ENCODE measurements around the gene ZSCAN10. TPM values are rescaled to one million over a fixed set of nuclear protein-coding genes. Genes with fewer than 3 reads are reported as not detected.
A peak's percentile ranks its signal among the peaks of the same experiment; 100 is the strongest.

Gene ZSCAN10
- total RNA-seq, 1 experiment from 2014 or later = 207 TPM

DNA sequence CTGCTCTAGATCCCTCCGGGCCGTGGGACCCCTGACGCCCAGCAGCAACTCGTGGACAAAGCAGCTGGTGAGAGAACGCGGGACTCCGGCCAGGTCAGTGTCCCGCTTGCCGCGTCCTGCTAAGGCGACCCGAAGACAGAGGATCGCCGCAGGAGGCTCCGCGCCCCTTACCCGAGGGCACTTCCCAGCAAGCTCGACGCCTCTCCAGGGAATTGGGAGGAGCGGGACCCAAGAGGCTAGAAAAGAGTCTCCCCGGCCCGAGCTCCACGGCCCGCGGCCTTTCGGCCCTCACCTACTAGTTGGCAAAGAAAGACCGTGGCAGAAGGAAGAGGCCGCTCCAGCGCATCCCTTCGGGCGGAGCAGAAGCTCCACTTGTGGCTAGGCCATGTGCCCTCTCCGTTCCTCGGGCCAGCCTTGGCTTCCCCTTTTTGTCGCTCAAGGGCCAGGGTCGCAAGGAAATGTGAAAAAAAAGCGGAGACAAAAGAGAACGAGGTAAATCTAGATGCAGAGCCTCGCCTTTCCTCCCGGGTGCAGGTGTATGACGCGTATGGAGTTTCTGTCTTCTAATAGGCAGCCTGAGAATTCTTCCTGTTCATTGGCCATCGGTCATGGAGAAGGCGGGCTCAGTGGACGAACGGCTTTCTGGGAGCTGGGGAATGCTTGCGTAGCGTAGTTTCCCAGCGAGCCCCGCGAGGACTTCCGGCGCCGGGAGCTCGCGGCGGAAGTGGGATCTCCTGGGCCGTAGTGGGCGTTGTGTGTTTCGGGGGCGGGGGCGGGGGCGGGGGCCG lies 35.4 kb upstream of the ZSCAN10 start, which contains the start of gene ZNF213:
Gene ZNF213, plus strand, starts transcription at position 692 of the 788 bp plus-strand sequence. CDS start 2,252 bp downstream, outside the sequence.
- peak within 1 kb of the TSS; percentile 100 for H3K9ac ChIP-seq (ENCODE audit: extremely low read depth, insufficient read length, low read length)
- no peaks in the 10 kb centered on the region for H3K9me3 Mint-ChIP-seq
- H3K27ac Mint-ChIP-seq = peak within 1 kb of the TSS; percentile 99 to 100 (median 99)
- no peak within 1 kb of the TSS for H3K56ac ChIP-seq (ENCODE audit: insufficient read length, low read depth, low read length)
- H3K23ac ChIP-seq (ENCODE audit: insufficient read length, low read depth, low read length) = no peak within 1 kb of the TSS
- peak; percentile 98 for DNase-seq
- peak within 1 kb of the TSS; percentile 99 for H3K14ac ChIP-seq (ENCODE audit: insufficient read depth, low read length)
- no peak for TF ChIP-seq CTCF (conservative IDR thresholded peaks at IDR 0.05)
- H3K27me3 ChIP-seq (ENCODE audit: insufficient read depth, low read length) = no peaks in the 10 kb centered on the region
- H2AK5ac ChIP-seq (ENCODE audit: insufficient read length, low read length) = no peak within 1 kb of the TSS
- no peak within 1 kb of the TSS for H3T11ph ChIP-seq (ENCODE audit: low read length)
- H2BK12ac ChIP-seq (ENCODE audit: insufficient read length, low read depth, low read length) = no peak within 1 kb of the TSS
- H3K27ac ChIP-seq (ENCODE audit: insufficient read length, low read depth, low read length) = peak within 1 kb of the TSS; percentile 29
- no peaks in the 10 kb centered on the region; the same call in 1 of the 2 replicates for H3K4me1 ChIP-seq (ENCODE audit: insufficient read depth, low read length)
- no peak within 1 kb of the TSS for H2BK15ac ChIP-seq (ENCODE audit: low read depth, low read length)
- peak within 1 kb of the TSS; percentile 97 to 99 for H3K4me3 Mint-ChIP-seq
- H3K36me3 Mint-ChIP-seq (ENCODE audit: insufficient read depth in 1 of 3, low read depth in 3 of 3) = peaks cover 4 to 17% (median 9%) of the 10 kb centered on the region in 3 experiments; a peak in 6 of 7 replicates
- H2BK20ac ChIP-seq (ENCODE audit: low read depth, low read length, poor library complexity, severe bottlenecking) = no peak within 1 kb of the TSS
- peaks cover 10% of the 10 kb centered on the region for H3K23me2 ChIP-seq (ENCODE audit: insufficient read length, low read depth, low read length, poor library complexity, severe bottlenecking)
- no CpG with 5 or more reads among the region's 63 CpGs for WGBS (ENCODE audit: extremely low coverage, insufficient read length, low lambda C conversion rate)
- peaks cover 2% of the 10 kb centered on the region for H4K20me1 ChIP-seq (ENCODE audit: control insufficient read depth, insufficient read depth, insufficient read length)
- H3K79me2 ChIP-seq (ENCODE audit: insufficient read depth, low read length) = peaks cover 8% of the 10 kb centered on the region
- no peaks in the 10 kb centered on the region for H3K9me3 ChIP-seq (ENCODE audit: control insufficient read depth, low read depth, low read length)
- H3K4me1 Mint-ChIP-seq = peaks cover 17 to 21% of the 10 kb centered on the region in 2 experiments
- peak within 1 kb of the TSS; percentile 98 for H3K4me2 ChIP-seq (ENCODE audit: insufficient read depth, insufficient read length, low read length)
- no peaks in the 10 kb centered on the region; the same call in 1 of the 2 replicates for H3K27me3 Mint-ChIP-seq (ENCODE audit: low read depth)
- H3K18ac ChIP-seq (ENCODE audit: insufficient read length, low read depth, low read length) = peak within 1 kb of the TSS; percentile 99
- H4K91ac ChIP-seq (ENCODE audit: insufficient read length, low read depth, low read length) = peak within 1 kb of the TSS; percentile 77
- H3K79me1 ChIP-seq (ENCODE audit: insufficient read depth, low read depth, low read length, poor library complexity, severe bottlenecking) = peaks cover 2% of the 10 kb centered on the region
- H2BK5ac ChIP-seq (ENCODE audit: insufficient read length, low read length) = peak within 1 kb of the TSS; percentile 77
- H3K4ac ChIP-seq (ENCODE audit: low read depth, low read length) = peak within 1 kb of the TSS; percentile 72; the same call in 1 of the 2 replicates
- no peak within 1 kb of the TSS for H4K5ac ChIP-seq (ENCODE audit: insufficient read length, low read depth, low read length)
- H4K8ac ChIP-seq (replicated peaks; ENCODE audit: insufficient read length, low read depth, low read length) = no peak within 1 kb of the TSS
- peak within 1 kb of the TSS; percentile 59 for H2AFZ ChIP-seq (ENCODE audit: low read length)
- peak within 1 kb of the TSS; percentile 82 for H2BK120ac ChIP-seq (ENCODE audit: low read depth, low read length, poor library complexity, severe bottlenecking)

Measured in H9 (cell line).